Retinal pigment epithelial cell (primary cell): Measurements from ENCODE around the gene IL1B.
"Not testable (repeated sequence)": the region's sequence is repeated elsewhere in the genome, so short reads cannot be mapped to it uniquely, and the experiment has no call there.

Source experiments
- DNase-seq: peaks from one replicate; pipeline ENCODE4 v3.0.0-alpha.2; 2010; ENCODE audit warnings: low read depth
- H3K4me3 ChIP-seq: 2 replicates; pipeline ENCODE4 v1.5.1; 2011; ENCODE audit warnings: mild to moderate bottlenecking, low read length, control low read depth, moderate library complexity
- CTCF ChIP-seq: conservative IDR thresholded peaks from 2 replicates; pipeline ENCODE4 v1.5.1; 2011; ENCODE audit warnings: low read depth, low read length, control low read depth, inconsistent platforms

Gene IL1B

GRCh38 chr2:112840068-112840445 is 3.5 kb upstream of the IL1B start:
- no peak overlapping the region for H3K4me3 ChIP-seq
- no peak for DNase-seq
- no peak for TF ChIP-seq CTCF

GRCh38 chr2:112839407-112840067 is 3.0 kb upstream of the IL1B start:
- DNase-seq, result no peak
- TF ChIP-seq CTCF, result no peak
- no peak overlapping the region for H3K4me3 ChIP-seq

GRCh38 chr2:112836163-112836560 is 417 bp downstream of the IL1B start:
- DNase-seq, result no peak
- TF ChIP-seq CTCF, result no peak
- no peak overlapping the region for H3K4me3 ChIP-seq

GRCh38 chr2:112835536-112836162 is 930 bp downstream of the IL1B start:
- no peak overlapping the region for H3K4me3 ChIP-seq
- no peak for DNase-seq
- no peak for TF ChIP-seq CTCF

- no peak for TF ChIP-seq CTCF
- no peak for DNase-seq
- no peak overlapping the region for H3K4me3 ChIP-seq
Measured at GRCh38 chr2:112835061-112835501, 1.5 kb downstream of the IL1B start.

- TF ChIP-seq CTCF, result no peak
- no peak for DNase-seq
- H3K4me3 ChIP-seq, result no peak overlapping the region
Measured at GRCh38 chr2:112834396-112835037, 2.1 kb downstream of the IL1B start.

- no peak for TF ChIP-seq CTCF
- H3K4me3 ChIP-seq, result no peak overlapping the region
- no peak for DNase-seq
Measured at GRCh38 chr2:112833976-112834375, 2.6 kb downstream of the IL1B start.

- H3K4me3 ChIP-seq, DNase-seq: not testable (repeated sequence)
Measured at GRCh38 chr2:112833639-112833931, 3.0 kb downstream of the IL1B start.
